ENCODE results near the gene SP9. TPM values are rescaled to one million over a fixed set of nuclear protein-coding genes. Genes with fewer than 3 reads are reported as not detected.

SP9 gene
- total RNA-seq, 2 experiments from 2014 or later, result not detected

- POLR2A ChIA-PET, result interaction anchor here (0.6 kb wide), 1 partner anchor 1812 kb away, joined by 3 read pairs; no protein-coding TSS in a partner anchor
- CTCF ChIA-PET, result interaction anchor here (1.5 to 1.7 kb wide), 2 partner anchors 9 to 13 kb away, joined by 3 to 5 read pairs; no protein-coding TSS in a partner anchor
- H3K27me3 Mint-ChIP-seq, result peaks cover 89% of the 10 kb centered on the region
- H3K9me3 Mint-ChIP-seq, result no peaks in the 10 kb centered on the region
- H3K4me1 Mint-ChIP-seq, result peaks cover 39% of the 10 kb centered on the region
- peak overlapping the region; percentile 69 for H3K27ac Mint-ChIP-seq
- H3K4me3 Mint-ChIP-seq, result peak overlapping the region; percentile 54
- peaks cover 3% of the 10 kb centered on the region for H3K36me3 Mint-ChIP-seq (ENCODE audit: low read depth)
- no peak for DNase-seq
Observed at GRCh38 chr2:174328114-174328960, 6.4 kb upstream of the SP9 start.

GRCh38 chr2:174328961-174329715 lies 5.6 kb upstream of the SP9 start:
- H3K4me1 Mint-ChIP-seq, result peaks cover 46% of the 10 kb centered on the region
- ChIA-PET CTCF (interaction anchor here (1.5 to 2.9 kb wide), 3 partner anchors 8 to 12 kb away, joined by 3 to 13 read pairs (median 5); no protein-coding TSS in a partner anchor), POLR2A (no interaction called here)
- H3K9me3 Mint-ChIP-seq, result no peaks in the 10 kb centered on the region
- H3K27ac Mint-ChIP-seq, result peak overlapping the region; percentile 69
- H3K27me3 Mint-ChIP-seq, result peaks cover 92% of the 10 kb centered on the region
- no peak overlapping the region for H3K4me3 Mint-ChIP-seq
- DNase-seq, result no peak
- H3K36me3 Mint-ChIP-seq (ENCODE audit: low read depth), result peaks cover 3% of the 10 kb centered on the region

DNA sequence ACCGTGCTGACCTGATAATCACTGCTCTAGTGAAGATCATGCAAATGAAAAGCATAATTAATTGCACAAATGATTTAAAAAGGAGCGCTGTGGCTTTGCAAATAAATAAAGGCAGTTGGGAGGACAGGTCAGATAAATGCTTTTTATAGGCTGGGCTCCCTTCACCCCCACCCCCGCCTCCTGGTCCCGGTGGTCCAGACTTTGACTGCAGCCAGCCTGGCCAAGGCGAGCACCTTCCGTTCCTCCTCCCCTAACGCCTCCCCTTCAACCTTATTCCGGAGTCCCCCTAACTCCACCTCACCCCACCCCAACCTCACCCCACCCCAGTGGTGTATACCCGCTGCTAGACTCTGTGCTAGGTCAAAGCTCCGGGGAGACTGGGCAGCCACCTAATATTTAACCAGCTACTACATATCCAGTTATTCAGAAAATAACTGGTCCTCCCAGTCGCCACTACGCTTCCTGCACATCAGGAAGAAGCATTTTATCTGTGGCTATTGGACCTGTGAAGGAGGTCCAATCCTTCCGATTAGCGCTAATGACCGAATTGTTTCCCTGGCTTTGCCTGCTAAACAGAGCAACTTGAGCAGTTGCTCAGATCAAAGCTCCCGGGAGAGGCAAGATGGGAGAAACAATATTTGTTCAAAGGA lies 3.7 kb upstream of the SP9 start:
- no peak for DNase-seq
- peaks cover 45% of the 10 kb centered on the region for H3K4me1 Mint-ChIP-seq
- no peak overlapping the region for H3K4me3 Mint-ChIP-seq
- POLR2A ChIA-PET, result no interaction called here
- no peak overlapping the region for H3K27ac Mint-ChIP-seq
- CTCF ChIA-PET, result interaction anchor here (2.9 kb wide), 1 partner anchor 10 kb away, joined by 13 read pairs; no protein-coding TSS in a partner anchor
- H3K9me3 Mint-ChIP-seq, result no peaks in the 10 kb centered on the region
- peaks cover 3% of the 10 kb centered on the region for H3K36me3 Mint-ChIP-seq (ENCODE audit: low read depth)
- H3K27me3 Mint-ChIP-seq, result peaks cover 90% of the 10 kb centered on the region

DNA sequence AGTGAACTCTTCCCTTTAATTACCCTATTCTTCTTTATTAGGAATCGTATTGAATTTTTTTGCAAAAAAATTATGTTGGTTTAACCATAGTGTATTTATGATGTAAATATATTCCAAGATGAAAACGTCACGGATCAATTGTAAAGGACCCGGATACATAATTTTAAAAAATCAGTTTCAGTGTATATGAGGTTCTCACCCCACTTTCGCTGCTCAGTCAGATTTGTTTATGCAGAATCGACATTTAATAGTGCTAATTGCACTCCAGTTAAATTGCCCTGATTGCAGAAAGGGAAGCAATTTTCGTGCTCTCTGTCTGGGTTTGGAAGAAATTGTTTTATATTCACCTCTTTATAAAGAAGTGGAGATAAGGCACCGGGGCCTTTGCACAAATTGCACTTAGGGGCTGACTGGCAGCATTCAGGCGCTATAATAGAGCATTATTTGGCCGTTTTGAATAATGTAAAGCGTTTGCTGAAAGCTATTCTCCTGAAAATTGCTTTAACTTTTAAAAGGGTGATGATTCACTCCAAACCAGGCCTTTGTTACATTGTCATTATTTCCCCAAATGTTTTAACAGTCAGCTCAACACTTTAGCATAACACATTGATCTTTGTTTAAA lies 3.0 kb upstream of the SP9 start:
- Mint-ChIP-seq H3K27ac (no peak overlapping the region), H3K27me3 (peaks cover 88% of the 10 kb centered on the region), H3K9me3 (no peaks in the 10 kb centered on the region), H3K4me3 (no peak overlapping the region), H3K36me3 (ENCODE audit: low read depth) (peaks cover 3% of the 10 kb centered on the region), H3K4me1 (peaks cover 41% of the 10 kb centered on the region)
- POLR2A ChIA-PET, result no interaction called here
- DNase-seq, result no peak
- CTCF ChIA-PET, result interaction anchor here (0.8 to 2.9 kb wide), 2 partner anchors 9 to 1807 kb away, joined by 3 to 13 read pairs; no protein-coding TSS in a partner anchor

- Mint-ChIP-seq H3K36me3 (ENCODE audit: low read depth) (peaks cover 3% of the 10 kb centered on the region), H3K9me3 (no peaks in the 10 kb centered on the region)
- CTCF ChIA-PET, result interaction anchor here (0.8 to 2.9 kb wide), 2 partner anchors 9 to 1806 kb away, joined by 3 to 13 read pairs; no protein-coding TSS in a partner anchor
Observed at GRCh38 chr2:174332217-174332963, 2.4 kb upstream of the SP9 start.

GRCh38 chr2:174333017-174333371 lies 1.8 kb upstream of the SP9 start:
- CTCF ChIA-PET, result interaction anchor here (1.8 kb wide), 1 partner anchor 10 kb away, joined by 5 read pairs; no protein-coding TSS in a partner anchor
- H3K27ac Mint-ChIP-seq, result peak overlapping the region; percentile 78

More at GRCh38 chr2:174332217-174332963, 2.4 kb upstream of the SP9 start:
- peak overlapping the region; percentile 58 for H3K27ac Mint-ChIP-seq
- peaks cover 36% of the 10 kb centered on the region for H3K4me1 Mint-ChIP-seq
- POLR2A ChIA-PET, result no interaction called here
- H3K4me3 Mint-ChIP-seq, result no peak overlapping the region
- no peak for DNase-seq
- H3K27me3 Mint-ChIP-seq, result peaks cover 82% of the 10 kb centered on the region

DNA sequence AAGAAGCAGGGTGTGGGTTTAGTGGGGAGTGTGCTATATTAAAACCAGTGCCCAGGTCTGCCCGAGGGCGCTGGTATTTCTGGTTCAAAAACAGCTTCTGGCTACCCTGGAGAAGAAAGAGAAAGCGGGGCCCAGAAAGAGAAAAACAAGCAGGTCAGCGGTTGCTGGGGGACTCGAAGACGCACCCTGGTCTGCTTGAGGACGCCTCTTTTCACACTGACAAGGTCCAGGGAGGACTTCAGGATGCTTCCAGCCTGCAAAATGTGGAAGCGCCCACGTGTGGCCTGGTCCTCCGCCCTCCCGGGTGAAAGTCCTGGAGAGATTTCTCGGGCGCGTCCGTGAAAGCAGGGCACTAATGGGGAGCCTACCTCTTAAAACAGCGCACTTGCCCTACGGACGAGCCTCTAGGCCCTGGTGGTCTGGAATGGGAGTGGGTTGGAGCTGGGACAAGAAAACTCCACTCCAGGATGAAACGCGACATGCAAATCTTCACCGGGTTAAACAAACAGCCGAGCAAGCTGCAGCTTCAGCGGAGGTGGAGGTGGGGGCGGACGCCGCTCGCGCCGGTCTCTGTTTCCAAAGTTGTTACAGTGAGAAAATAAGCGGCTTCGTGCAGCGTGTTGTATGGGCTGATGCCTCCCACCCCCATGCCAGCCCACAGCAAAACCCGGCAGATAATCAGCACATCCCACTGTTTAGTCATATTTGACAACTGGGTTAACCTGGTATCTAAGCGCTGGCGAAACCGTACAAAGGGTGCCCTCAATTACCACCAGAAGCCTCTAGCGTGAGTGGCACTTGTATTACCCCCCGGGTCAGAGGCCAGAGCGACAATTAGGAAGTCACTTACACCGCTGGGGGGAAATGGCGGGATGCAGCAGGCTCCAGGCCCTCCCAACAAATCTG lies 1.1 kb upstream of the SP9 start:
- peak overlapping the region; percentile 33 for H3K4me3 Mint-ChIP-seq
- DNase-seq, result no peak
- no peaks in the 10 kb centered on the region for H3K36me3 Mint-ChIP-seq (ENCODE audit: low read depth)
- POLR2A ChIA-PET, result no interaction called here
- H3K27me3 Mint-ChIP-seq, result peaks cover 79% of the 10 kb centered on the region
- peak overlapping the region; percentile 78 for H3K27ac Mint-ChIP-seq
- H3K4me1 Mint-ChIP-seq, result peaks cover 33% of the 10 kb centered on the region
- no peaks in the 10 kb centered on the region for H3K9me3 Mint-ChIP-seq
- CTCF ChIA-PET, result interaction anchor here (1.8 kb wide), 1 partner anchor 9 kb away, joined by 5 read pairs; no protein-coding TSS in a partner anchor

More at GRCh38 chr2:174333017-174333371, 1.8 kb upstream of the SP9 start:
- POLR2A ChIA-PET, result no interaction called here
- Mint-ChIP-seq H3K4me3 (peak overlapping the region; percentile 16), H3K36me3 (ENCODE audit: low read depth) (no peaks in the 10 kb centered on the region), H3K27me3 (peaks cover 81% of the 10 kb centered on the region), H3K4me1 (peaks cover 35% of the 10 kb centered on the region), H3K9me3 (no peaks in the 10 kb centered on the region)
- DNase-seq, result no peak

GRCh38 chr2:174334278-174334715 lies 457 bp upstream of the SP9 start:
- CTCF ChIA-PET, result interaction anchor here (1.8 kb wide), 1 partner anchor 9 kb away, joined by 5 read pairs; no protein-coding TSS in a partner anchor
- Mint-ChIP-seq H3K4me1 (peaks cover 29% of the 10 kb centered on the region), H3K27ac (no peak overlapping the region), H3K36me3 (ENCODE audit: low read depth) (no peaks in the 10 kb centered on the region), H3K4me3 (peak overlapping the region; percentile 33), H3K9me3 (no peaks in the 10 kb centered on the region), H3K27me3 (peaks cover 79% of the 10 kb centered on the region)
- POLR2A ChIA-PET, result no interaction called here
- no peak for DNase-seq

GRCh38 chr2:174335254-174335987 lies 667 bp downstream of the SP9 start:
- ChIA-PET CTCF (interaction anchor here (1.0 kb wide), 1 partner anchor 9 kb away, joined by 5 read pairs; no protein-coding TSS in a partner anchor), POLR2A (no interaction called here)
- no peak for DNase-seq
- Mint-ChIP-seq H3K9me3 (no peaks in the 10 kb centered on the region), H3K27ac (peak overlapping the region; percentile 66), H3K4me1 (peaks cover 33% of the 10 kb centered on the region), H3K27me3 (peaks cover 76% of the 10 kb centered on the region), H3K4me3 (peak overlapping the region; percentile 59), H3K36me3 (ENCODE audit: low read depth) (no peaks in the 10 kb centered on the region)

DNA sequence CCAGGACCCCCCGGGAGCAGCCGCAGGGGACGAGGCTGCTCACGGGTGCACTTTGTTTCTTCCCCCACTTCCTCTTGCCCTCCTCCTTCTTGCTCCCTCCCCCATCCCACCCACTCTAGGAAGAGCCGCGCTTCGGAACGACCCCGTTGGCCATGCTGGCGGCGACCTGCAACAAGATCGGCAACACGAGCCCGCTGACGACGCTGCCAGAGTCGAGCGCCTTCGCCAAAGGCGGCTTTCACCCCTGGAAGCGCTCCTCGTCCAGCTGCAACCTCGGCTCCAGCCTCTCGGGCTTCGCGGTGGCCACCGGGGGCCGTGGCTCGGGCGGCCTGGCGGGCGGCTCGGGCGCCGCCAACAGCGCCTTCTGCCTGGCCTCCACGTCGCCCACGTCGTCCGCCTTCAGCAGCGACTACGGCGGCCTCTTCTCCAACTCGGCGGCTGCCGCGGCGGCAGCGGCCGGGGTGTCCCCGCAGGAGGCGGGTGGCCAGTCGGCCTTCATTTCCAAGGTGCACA lies 1.3 kb downstream of the SP9 start:
- Mint-ChIP-seq H3K4me1 (peaks cover 35% of the 10 kb centered on the region), H3K27me3 (peaks cover 72% of the 10 kb centered on the region), H3K4me3 (peak overlapping the region; percentile 34), H3K27ac (no peak overlapping the region), H3K9me3 (no peaks in the 10 kb centered on the region), H3K36me3 (ENCODE audit: low read depth) (no peaks in the 10 kb centered on the region)
- POLR2A ChIA-PET, result no interaction called here
- CTCF ChIA-PET, result interaction anchor here (1.0 to 1.1 kb wide), 2 partner anchors 10 kb away, joined by 4 to 5 read pairs; no protein-coding TSS in a partner anchor
- no peak for DNase-seq
